Activated gamma-delta T cell treated with anti-CD3 and anti-CD28 coated beads, Interleukin-2, amount 50 U/mL, for 16 hours (primary cell): ENCODE data around the gene PRIMA1.
"Not testable (repeated sequence)": the region's sequence is repeated elsewhere in the genome, so short reads cannot be mapped to it uniquely, and the experiment has no call there.

ENCODE experiments used
- DNase-seq: peaks from one replicate; pipeline ENCODE4 v3.0.0-alpha.2; 2020; ENCODE audit warnings: low read depth

PRIMA1 gene, protein sequence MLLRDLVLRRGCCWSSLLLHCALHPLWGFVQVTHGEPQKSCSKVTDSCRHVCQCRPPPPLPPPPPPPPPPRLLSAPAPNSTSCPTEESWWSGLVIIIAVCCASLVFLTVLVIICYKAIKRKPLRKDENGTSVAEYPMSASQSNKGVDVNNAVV

DNA sequence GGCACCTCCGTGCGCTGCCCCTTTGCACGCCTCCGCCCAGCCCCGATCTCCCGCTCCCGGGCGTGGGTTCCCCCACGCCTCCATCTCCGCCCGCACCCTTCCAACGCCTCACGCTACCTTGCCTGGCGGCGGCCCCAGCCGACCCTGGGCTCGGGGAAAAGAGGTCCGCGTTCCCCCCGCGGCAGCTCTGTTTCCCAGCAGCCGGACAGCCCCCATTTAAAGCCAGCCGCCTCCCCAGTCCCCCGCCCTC is at the start of gene PRIMA1:
TSS of gene PRIMA1 (minus strand) at position 193 of the 250 bp plus-strand sequence. CDS start 767 bp downstream, outside the sequence.
- no peak for DNase-seq

DNA sequence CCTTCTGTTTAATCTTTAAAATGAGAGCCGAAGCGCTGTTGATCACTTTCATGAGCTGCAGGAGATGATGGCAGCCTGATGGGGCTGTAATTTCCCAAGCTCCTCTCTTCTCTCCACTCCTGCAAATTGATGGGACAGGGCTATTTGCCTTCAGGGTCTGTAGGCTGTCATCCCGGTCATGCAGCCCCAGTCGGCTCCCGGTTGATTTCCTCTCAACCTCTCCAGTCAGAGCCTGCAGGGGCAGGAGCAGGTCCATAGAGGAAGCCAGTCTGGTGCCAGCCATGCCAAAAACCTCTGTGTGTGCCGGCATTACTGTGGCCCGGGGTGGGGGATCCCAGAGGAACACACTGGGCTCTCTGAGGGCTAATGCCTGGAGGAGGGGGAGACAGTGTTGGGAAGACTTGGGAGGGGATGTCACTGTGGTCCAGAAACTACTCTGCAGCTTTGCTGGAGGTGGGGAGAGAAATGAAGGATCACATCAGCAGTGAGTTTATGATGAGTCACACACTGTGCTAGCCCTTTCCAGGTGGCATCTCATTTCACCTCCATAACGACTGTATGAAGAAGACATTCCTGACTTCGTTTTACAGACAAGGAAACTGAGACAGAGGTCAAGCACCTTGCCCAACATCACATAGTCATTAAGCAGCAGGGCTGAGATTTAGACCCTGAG is 46.5 kb upstream of the PRIMA1 start:
- no peak for DNase-seq

DNA sequence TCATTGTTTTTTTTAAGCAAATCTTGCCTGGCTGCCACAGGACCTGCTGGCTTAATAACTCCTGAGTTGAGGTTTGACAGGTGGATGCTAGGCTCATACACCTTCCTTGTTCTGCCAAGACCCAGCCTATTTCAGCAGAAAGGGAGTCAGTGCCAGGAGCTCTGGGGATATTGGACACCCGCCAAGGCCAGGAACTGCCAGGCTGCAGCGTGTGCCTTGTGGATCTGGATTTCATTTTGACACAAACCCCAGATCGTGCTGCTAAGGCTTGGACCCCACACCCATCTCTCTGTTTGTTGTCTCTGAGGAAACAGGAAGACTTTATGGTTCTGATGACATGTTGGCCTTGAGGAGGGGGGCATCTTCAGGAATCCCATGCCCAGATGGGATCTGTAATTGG is 44.4 kb upstream of the PRIMA1 start:
- no peak for DNase-seq

DNA sequence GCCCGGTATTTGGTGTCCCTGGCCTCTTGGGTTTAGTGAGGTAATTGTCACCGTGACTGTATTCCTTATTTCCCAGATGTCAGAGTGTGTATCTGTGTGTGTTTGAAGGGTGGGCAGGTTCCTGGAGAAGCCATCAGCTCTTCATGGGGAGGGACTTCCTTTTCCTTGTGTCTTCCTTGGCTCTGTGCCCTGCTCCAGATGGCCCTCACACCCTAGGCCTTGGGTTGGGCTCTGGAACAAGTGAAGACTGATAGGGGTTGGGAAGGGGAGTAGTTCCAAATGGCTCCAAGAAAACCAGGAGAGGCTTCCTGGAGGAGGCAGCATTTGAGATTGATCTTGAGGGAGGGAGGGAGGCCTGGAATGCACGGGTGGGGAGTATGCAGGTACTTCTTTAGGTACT is 43.8 kb upstream of the PRIMA1 start:
- DNase-seq: no peak

DNA sequence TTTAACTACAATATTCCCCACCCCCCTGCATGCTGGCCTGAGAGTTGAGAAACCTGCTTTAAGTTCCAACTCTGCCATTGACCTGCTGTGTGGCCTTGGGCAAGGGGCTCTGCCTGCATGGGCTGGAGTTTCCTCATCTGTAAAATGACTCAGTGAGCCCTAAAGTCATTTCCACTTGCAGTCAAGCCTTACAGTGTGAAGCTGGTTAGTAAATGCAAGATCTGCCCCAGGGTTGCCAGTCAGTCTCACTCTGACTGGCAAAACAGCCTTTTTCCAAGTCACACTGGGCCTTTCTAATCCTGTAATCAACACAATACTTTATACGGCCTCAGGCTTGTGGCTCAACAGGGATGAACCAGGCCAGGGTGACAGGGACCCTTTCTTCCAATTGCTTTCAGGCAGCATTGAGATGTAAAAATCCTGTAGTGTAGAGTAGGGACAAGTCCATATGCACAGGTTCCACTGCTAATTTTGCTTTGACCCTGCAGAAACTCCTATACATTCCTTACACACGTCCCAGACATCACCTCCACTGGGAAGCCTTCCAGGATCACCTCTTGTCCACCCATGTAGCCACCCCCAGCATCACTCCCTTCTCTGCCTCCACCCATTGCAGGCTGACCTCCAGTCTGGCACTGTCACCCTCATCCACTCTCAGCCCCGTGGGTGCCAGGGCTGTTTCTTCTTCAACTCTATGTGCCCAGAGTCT is 42.6 kb upstream of the PRIMA1 start:
- no peak for DNase-seq

DNA sequence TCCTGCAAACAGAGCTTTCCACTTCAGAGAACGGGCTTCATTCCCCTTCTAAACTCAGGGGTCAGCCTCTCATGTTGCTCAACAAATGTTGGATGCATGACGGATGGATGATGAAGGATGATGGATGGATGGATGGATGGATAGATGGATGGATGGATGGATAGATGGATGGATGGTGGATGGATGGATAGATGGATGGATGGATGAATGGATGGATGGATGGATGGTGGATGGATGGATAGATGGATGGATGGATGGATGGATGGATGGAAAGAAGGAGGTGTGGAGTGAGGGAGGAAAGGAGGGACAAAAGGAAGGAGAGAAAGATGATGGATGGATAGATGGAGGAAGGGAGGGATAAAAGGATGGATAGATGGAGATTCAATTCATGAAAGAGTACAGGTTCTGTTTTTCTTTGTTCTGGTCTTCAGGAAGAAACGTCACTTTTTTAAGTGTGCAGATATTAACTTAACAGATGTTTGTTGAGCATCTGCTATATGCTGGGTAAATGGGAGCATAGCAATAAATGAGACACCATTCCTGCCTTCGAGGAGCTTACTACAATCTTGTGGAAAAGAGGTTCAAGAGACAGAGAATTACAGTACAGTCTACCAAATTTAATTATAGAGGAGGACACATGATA is 41.7 kb upstream of the PRIMA1 start:
- DNase-seq: no peak

DNA sequence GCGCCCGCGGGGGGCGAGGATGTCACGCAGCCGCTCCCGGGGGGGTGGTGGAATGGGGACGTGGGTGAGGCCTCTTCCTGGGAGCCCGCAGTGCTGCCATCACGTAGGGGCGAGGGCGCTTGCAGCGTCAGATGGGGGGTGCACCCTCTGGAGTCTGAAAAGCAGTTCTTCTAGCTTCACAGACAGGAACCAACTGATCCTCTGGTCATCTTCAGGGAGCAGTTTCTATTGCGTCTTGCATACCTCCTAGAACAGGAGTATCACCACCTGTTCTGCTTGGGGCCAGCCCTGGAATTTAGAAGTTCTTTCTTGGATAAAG is 36.9 kb upstream of the PRIMA1 start:
- DNase-seq: no peak

DNA sequence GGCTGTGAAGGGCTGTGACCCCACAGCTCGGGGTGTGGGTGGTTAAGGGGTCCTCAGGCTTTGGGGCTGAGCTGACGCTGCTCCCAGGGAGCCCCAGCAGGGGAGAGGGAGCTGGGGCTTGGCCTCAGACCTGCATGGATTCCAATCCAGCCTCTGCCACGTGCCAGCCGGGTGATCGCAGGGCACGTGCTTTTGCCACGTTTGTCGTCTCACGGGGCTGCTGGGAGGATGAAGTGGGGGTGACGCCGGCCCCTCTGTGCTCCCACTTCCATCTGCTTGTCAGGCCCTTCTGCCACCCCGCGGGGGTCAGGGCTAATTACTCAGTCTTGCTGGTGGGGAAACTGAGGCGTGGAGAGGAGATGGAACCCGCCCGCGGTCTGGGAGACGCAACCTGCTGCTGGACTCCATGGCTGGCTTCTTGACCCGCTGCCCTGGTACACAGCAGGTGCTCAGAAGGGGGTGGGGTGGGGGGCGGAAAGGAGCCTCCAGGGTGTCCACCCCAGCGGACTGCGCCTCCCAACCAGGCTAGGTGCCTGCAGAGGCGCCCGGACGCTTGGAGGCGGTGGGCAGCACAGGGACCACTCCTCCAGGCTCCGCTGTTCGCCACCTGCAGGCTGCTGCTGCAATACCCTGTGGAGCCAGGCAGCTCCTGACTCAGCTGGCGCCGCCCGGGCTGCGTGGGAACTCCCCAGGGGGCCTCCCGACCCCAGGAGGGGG is 36.4 kb upstream of the PRIMA1 start:
- no peak for DNase-seq

DNA sequence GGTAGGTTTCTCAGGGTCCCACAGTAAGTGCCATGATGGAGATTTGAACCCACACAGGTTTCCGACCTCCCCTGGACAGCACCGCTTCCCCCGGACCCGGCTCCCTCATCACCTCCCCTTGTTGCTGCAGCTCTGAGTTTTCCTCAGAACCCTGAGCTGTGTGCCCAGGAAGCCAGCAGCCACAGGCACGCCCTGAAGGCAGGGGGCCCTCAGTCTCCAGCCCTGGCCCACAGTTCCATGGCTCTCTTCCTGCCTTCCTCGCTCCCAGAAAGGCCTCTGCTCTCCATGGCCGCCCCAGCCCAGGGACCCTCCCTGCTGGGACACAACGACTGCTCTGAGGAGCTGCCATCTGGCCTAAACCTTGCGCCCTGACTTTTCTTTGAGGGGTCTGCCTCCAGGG is 35.8 kb upstream of the PRIMA1 start:
- DNase-seq: no peak

DNA sequence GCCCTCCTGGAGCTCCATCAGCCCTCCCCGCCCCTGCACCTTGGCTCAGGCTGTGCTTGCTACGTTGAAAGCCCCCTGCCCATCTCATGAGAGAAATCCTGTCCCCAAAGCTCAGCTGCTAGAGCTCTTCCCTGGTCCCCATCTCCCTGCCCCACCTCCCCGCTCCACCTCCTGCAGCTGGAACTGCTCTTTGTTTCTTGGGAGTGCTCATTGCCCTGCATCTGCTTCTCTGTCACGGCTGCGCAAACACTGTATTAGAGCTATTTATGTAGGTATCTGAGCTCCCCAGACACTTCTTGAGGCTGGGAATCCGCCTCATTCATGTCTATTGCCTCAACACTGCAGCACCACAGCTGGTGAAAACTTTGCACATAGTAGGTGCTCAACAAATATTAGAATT is 32.8 kb upstream of the PRIMA1 start:
- DNase-seq: no peak

DNA sequence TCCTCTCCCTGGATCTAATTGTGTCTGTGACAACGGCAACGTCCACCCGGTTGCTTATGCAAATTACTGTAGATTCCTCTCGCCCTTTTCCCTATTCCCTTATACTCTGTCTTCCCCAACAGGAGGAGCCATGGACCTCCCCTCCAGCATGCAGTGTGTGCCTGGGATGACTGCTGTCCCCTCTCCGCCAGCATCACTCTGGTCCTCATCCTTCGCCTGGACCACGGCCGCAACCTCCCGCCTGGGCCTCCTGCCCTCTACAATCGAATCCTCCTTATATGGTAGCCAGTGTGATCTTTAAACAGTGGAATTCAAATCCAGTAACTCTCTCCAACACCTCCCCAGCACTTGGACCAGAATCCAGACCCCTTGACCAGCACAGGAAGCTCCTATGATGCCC is 30.6 kb upstream of the PRIMA1 start:
- DNase-seq: no peak

DNA sequence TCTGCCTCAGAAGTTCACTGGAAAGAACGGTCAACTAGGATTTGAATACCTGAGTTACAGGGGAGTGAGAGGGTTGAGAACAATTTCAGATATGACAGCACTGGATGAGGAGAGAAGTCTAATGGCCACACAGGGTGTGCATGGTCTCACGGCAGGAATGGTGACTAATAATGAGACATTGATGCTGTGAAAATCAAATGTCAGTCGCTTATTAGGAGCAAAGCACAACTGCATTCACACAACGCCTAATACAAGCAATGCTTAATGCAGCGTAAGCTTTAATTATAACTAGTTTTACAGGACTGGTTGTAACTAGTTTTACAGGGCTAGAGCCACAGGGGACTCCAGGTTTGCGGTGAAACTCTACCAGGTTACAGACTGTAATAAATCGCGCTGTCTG is 23.4 kb upstream of the PRIMA1 start:
- no peak for DNase-seq

DNA sequence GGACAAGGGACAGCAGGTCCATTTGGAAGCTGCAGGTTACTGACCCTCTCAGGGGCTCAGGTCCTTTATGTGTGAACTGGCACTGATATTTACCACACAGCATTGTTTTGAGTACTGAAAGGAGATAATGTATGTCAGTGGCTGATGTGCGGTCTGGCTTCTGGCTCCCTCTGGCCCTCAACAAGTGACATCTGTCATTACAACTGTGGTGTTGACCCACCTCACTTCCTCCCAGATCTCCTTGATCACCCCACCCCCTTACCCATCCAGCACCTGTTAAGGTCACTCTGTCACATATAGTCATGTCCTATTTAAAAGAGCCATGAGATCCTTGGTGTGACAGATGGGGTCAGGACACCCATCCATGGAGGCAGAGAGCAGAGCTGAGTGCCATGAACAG is 22.7 kb upstream of the PRIMA1 start:
- DNase-seq: no peak

DNA sequence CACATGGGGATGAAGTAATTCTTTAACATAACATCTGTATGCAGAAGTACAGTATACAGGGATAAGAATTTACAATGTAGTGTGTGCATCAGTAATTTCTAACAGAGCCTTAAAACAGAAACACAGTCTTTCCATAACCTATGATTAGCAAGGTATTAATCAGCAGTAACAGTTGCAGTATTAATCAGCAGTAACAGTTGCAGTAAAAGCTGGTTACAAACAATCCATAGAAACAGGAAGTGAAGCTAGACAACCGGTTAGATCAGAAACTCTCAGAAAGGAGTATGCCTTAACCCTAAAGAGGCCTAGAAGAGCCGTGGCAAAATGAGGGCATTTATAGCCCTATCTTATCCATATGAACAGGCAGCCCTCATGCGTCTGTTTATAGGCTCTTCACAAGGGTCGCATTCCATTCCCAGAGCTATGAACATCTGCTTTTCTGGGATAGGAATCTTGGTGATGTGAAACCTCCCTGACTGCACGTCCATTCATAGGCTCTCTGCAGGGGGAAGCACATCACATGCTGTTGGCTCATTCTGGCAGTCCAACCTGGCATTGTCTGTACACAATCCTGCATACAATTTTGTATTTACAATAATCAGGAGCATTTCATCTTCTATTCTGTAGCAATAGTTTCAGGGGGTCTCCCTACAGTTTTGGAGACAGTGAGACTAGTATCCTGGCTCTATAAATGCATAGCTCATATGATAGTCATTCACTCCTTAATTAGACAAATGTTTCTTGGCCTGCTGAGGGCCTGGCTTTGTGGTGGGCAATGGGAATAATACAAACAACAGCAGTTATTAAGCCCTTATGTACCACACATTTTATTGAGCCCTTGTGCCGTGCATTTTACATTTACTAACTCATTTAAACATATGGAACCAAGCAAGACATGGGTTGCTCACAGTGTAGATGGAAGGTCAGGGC is 21.5 kb upstream of the PRIMA1 start:
- DNase-seq: not testable (repeated sequence)

DNA sequence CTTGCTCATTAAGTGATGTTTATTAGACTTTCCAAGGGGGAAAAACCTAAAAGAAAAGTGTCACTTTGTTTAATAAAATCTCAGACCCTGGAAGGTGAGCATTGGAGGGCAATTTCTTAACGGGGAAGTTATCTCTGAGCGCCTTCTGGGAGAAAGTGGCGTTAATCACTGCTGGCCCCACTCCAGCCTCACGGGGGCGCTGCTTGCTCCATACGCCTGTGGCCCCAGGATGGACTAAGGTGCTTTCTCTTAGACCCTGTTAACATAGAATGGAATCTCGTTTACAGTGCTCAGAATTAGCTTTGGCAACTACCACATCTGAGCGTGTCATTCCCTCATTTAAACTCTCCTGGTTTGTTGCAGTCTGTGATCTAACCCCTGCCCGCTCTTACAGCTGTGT is 16.4 kb upstream of the PRIMA1 start:
- no peak for DNase-seq

DNA sequence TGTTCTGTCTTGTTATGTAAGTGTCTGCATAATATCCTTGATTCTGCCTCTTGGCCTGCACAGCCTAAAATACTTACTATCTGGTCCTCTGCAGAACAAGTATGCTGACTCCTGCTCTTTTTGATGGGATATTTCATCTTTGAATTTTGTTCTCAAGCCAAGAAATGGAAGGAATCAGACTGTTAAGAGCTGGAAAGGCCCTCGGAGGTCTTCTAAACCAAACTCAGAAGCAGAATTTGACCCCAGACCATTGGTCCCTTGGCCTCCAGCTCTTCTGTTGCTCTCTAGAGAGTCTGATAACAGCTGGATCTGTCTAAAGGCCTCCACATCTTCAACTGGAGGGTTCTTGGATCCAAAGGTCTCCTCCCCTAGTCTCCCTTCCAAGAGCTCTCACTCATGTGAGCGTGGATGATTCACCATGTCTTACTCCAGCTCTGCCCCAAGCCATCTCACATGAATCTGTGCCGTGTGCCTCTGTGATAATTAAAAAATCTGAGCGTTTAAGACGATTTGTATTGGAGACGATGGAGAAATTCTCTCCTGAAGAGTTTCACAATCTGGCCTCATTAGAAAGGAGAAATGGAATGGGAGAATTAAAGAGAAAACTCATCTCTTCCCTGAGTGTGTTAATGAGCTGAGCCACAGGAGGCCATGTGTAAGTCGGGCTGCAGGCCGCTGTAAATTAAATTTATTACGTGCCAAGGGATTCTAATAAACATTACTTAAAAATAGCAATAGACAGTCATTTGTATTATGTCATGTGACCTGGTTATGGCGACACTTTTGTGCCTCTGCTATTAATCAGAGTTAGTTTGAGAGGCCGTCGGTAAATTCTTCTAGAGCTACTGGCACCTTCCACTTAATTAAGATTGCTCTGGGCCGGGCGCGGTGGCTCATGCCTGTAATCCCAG is 15.4 kb upstream of the PRIMA1 start:
- DNase-seq: no peak

DNA sequence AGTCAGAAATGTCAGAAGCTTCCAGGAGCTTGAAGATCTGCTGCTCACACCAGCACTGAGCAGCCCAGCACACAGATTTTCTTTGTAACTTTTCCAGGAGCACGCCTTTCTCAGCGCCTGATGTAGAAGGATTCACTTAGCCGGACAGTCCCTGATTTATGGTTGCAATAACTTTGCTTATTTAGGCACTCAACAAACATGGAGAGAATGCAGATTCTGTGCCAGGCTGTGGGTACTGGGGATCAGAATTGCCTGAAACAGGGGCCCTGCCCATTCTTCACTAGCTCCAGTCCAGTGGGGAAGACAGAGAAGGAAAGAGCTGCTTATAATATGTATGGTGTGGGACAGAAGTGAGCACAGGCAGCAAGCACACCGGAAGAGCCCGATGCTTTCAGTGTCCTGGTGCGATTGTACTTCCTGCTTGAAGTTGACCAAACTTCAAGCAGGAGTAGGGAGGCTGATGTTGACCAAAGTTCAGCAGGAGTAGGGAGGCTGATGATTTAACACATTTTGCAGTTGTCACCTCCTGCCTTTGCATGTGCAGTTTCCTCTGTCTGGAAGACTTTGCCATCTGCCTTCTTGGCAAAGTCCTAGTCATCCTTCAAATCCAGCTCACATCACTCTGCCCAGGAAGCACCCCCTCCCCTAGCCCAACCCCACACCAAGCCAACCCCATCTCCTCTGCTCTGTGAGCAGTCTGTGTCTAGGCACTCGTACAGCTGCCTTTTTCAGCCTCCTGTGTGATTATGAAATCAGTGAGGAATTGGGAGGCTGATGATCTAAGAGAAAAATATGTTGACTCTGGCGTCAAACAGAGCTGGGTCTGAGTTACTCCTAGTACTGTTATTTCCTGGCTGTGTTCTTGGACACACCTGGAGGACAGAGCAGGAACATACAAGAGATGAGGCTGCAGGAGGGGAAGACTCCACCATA is 12.0 kb upstream of the PRIMA1 start:
- DNase-seq: no peak

DNA sequence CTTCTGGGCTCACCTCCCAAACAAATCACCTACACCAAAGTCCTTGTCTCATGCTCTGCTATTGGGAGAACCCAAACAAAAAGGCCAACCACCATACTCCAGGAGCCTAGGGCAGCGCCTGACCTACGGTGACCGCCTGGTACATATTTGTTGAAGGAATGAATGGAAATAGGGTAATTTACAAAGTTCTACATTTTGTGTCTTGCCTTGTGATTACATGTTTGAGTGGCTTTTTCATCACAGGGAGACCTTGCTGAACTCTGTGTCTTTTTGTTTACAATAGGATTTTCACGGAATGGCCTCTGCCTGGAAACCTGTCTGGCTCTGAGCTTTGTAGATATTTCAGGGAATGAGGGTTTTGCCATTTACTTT is 11.3 kb upstream of the PRIMA1 start:
- no peak for DNase-seq

DNA sequence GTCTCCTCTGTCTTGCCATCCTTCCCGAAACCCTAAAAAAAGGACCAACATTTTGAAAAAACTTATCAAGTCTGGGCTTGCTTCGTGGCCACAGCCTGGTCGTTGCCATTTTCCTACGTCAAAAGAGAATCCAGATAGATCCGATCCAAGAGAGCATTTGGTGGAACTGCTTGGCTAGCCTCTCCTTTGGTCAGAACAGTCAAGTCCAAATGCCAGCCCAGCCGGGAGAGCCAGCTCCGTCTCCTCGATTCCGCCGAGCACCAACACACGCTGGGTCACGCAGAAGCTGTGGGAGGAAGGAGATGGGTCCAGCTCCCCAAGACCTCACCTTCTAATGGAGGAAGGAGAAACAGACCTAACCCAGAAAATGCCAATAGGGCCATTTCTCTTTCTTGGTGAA is 9.3 kb upstream of the PRIMA1 start:
- DNase-seq: no peak

DNA sequence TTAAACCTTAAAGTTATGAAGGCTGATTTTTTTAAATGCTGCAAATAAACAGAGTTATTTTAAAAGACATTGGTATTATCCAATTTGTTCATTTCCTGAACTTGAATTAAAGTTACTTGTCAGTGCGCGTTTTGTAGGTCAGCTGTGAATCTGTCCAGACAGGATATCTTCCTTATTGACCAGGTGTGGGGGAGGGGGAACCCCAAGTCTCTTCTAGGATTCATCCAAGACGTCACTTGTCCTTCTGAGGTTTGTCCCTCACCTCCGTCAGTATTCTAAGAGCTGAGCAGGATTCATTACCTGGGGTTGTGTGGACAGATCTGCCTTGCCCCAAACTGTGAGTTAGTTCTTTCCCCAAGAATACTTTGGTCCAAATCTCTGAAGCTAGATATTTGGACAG is 8.8 kb upstream of the PRIMA1 start:
- DNase-seq: no peak
